ENCODE measurements around the gene UBE2U.

UBE2U gene

GRCh38 chr1:64163970-64164369 is 39.5 kb upstream of the UBE2U start:
- ChIA-PET CTCF (interaction anchor here (1.1 kb wide), 2 partner anchors 13 to 27 kb away, joined by 3 to 5 read pairs; no protein-coding TSS in a partner anchor), POLR2A (no interaction called here)
- no peak for DNase-seq (ENCODE audit: extremely low spot score)
- TF ChIP-seq CTCF (IDR thresholded peaks at IDR 0.05; ENCODE audit: control extremely low read depth, extremely low read depth, low read depth, missing control alignments): no peak

GRCh38 chr1:64166629-64167028 is 36.8 kb upstream of the UBE2U start:
- TF ChIP-seq CTCF (IDR thresholded peaks at IDR 0.05; ENCODE audit: control extremely low read depth, extremely low read depth, low read depth, missing control alignments): no peak
- no peak for DNase-seq (ENCODE audit: extremely low spot score)
- ChIA-PET POLR2A (no interaction called here), CTCF (interaction anchor here (0.8 to 1.1 kb wide), 5 partner anchors 9 to 475 kb away, joined by 3 to 4 read pairs (median 3); no protein-coding TSS in a partner anchor)

GRCh38 chr1:64167176-64167575 is 36.2 kb upstream of the UBE2U start:
- ChIA-PET POLR2A (no interaction called here), CTCF (interaction anchor here (0.8 to 1.2 kb wide), 6 partner anchors 10 to 475 kb away, joined by 3 to 6 read pairs (median 3); no protein-coding TSS in a partner anchor)
- no peak for TF ChIP-seq CTCF (IDR thresholded peaks at IDR 0.05; ENCODE audit: control extremely low read depth, extremely low read depth, low read depth, missing control alignments)
- no peak for DNase-seq (ENCODE audit: extremely low spot score)

- no peak for DNase-seq (ENCODE audit: extremely low spot score)
- ChIA-PET CTCF (interaction anchor here (1.1 kb wide), 1 partner anchor 11 kb away, joined by 5 read pairs; no protein-coding TSS in a partner anchor), POLR2A (no interaction called here)
- no peak for TF ChIP-seq CTCF (IDR thresholded peaks at IDR 0.05; ENCODE audit: control extremely low read depth, extremely low read depth, low read depth, missing control alignments)
These were observed 32.2 kb upstream of the UBE2U start for GRCh38 chr1:64171246-64171645.

- ChIA-PET CTCF (interaction anchor here (1.1 kb wide), 1 partner anchor 11 kb away, joined by 5 read pairs; no protein-coding TSS in a partner anchor), POLR2A (no interaction called here)
- no peak for TF ChIP-seq CTCF (IDR thresholded peaks at IDR 0.05; ENCODE audit: control extremely low read depth, extremely low read depth, low read depth, missing control alignments)
- DNase-seq (ENCODE audit: extremely low spot score): no peak
These were observed 31.6 kb upstream of the UBE2U start for GRCh38 chr1:64171797-64172281.

GRCh38 chr1:64172458-64172983 is 30.9 kb upstream of the UBE2U start:
- ChIA-PET CTCF (interaction anchor here (0.9 to 1.4 kb wide), 3 partner anchors 12 to 462 kb away, joined by 3 read pairs; no protein-coding TSS in a partner anchor), POLR2A (no interaction called here)
- DNase-seq (ENCODE audit: extremely low spot score): no peak
- no peak for TF ChIP-seq CTCF (IDR thresholded peaks at IDR 0.05; ENCODE audit: control extremely low read depth, extremely low read depth, low read depth, missing control alignments)

All from GM10248 (cell line).